Activated CD8-positive, alpha-beta T cell treated with anti-CD3 and anti-CD28 coated beads for 36 hours (primary cell): ENCODE results near the gene SYPL1. TPM values are rescaled to one million over a fixed set of nuclear protein-coding genes. Genes with fewer than 3 reads are reported as not detected.

Experiments used
- ATAC-seq: fragments of 200-7000 bp; cut with Tn5 transposase; one replicate; pipeline ENCODE4 v1.10.0; 2021; ENCODE audit warnings: mild to moderate bottlenecking, moderate library complexity
- CTCF ChIA-PET: fragments of 350-600 bp; sonication (Branson Sonifier 250); formaldehyde crosslinking; loops from one replicate; lab custom pipeline; 2021; ENCODE audit warnings: antibody characterized with exemption; lab: Charles Lee
- POLR2A ChIA-PET: fragments of 350-600 bp; sonication (Branson Sonifier 250); formaldehyde crosslinking; loops from one replicate; lab custom pipeline; 2021; ENCODE audit warnings: antibody characterized with exemption; lab: Charles Lee
- DNase-seq: peaks from one replicate; pipeline ENCODE4 v3.0.0-alpha.2; 2020
- H3K27ac Mint-ChIP-seq: one replicate; pipeline ENCODE4 v1.8.0; 2021; ENCODE audit warnings: mild to moderate bottlenecking, mixed read lengths
- H3K27me3 Mint-ChIP-seq: one replicate; pipeline ENCODE4 v1.8.0; 2021; ENCODE audit warnings: mixed read lengths
- H3K36me3 Mint-ChIP-seq: one replicate; pipeline ENCODE4 v1.8.0; 2021; ENCODE audit warnings: low read depth, mixed read lengths
- H3K4me1 Mint-ChIP-seq: one replicate; pipeline ENCODE4 v1.8.0; 2021; ENCODE audit warnings: low read depth, mixed read lengths
- H3K4me3 Mint-ChIP-seq: one replicate; pipeline ENCODE4 v1.8.0; 2021; ENCODE audit warnings: mild to moderate bottlenecking, moderate library complexity, mixed read lengths
- H3K9me3 Mint-ChIP-seq: one replicate; pipeline ENCODE4 v1.8.0; 2021; ENCODE audit warnings: mixed read lengths
- intact Hi-C: fragments of 100-400 bp; cut with micrococcal nuclease; formaldehyde crosslinking; loops from one replicate; pipeline ENCODE4 v1.10.0; 2022
- total RNA-seq, 2 experiments: library from RNA; stranded (reverse); gene quantifications; one replicate each; pipeline ENCODE4 v1.2.3, GENCODE V29; 2021
- TF ChIP-seq, protein P1 (sequence below): fragments of 200-600 bp; IDR thresholded peaks from one replicate; pipeline ENCODE4 v1.8.0; 2022; ENCODE audit warnings: antibody characterized with exemption, mild to moderate bottlenecking

SYPL1 gene
- total RNA-seq, 2 experiments from 2014 or later: 40.1 to 44.6 TPM

DNA sequence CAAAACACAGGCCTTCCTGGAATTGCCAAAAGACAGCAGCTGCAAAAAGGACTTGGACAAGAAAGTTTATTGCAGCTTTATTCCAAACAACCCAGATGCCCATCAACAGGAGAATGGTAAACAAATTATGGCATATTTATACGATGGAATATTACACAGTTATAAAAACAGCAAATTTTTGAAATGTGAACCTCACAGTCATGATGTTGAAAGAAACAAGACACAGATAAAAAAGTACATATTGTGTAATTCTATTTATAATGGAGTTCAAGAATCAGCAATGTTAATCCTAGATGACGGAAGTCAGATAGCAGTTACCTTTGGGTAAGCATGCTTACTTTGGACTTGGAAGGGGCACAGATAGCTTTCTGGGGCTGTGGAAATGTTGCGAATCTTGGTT is 44.4 kb downstream of the SYPL1 start:
- no peaks in the 10 kb centered on the region for H3K9me3 Mint-ChIP-seq
- no peaks in the 10 kb centered on the region for H3K27me3 Mint-ChIP-seq
- H3K4me1 Mint-ChIP-seq: peaks cover 49% of the 10 kb centered on the region
- ChIA-PET POLR2A (interaction anchor here (0.6 to 0.8 kb wide), 3 partner anchors 26 to 746 kb away, joined by 3 read pairs; no protein-coding TSS in a partner anchor), CTCF (interaction anchor here (1.1 to 1.7 kb wide), 3 partner anchors 10 to 86 kb away, joined by 3 to 6 read pairs (median 3); no protein-coding TSS in a partner anchor)
- TF ChIP-seq, protein P1, sequence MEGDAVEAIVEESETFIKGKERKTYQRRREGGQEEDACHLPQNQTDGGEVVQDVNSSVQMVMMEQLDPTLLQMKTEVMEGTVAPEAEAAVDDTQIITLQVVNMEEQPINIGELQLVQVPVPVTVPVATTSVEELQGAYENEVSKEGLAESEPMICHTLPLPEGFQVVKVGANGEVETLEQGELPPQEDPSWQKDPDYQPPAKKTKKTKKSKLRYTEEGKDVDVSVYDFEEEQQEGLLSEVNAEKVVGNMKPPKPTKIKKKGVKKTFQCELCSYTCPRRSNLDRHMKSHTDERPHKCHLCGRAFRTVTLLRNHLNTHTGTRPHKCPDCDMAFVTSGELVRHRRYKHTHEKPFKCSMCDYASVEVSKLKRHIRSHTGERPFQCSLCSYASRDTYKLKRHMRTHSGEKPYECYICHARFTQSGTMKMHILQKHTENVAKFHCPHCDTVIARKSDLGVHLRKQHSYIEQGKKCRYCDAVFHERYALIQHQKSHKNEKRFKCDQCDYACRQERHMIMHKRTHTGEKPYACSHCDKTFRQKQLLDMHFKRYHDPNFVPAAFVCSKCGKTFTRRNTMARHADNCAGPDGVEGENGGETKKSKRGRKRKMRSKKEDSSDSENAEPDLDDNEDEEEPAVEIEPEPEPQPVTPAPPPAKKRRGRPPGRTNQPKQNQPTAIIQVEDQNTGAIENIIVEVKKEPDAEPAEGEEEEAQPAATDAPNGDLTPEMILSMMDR: no peak
- H3K4me3 Mint-ChIP-seq: no peak overlapping the region
- no peaks in the 10 kb centered on the region for H3K36me3 Mint-ChIP-seq
- H3K27ac Mint-ChIP-seq: no peak overlapping the region
- ATAC-seq (no peak), DNase-seq (no peak)
- intact Hi-C loops: no loop called here

DNA sequence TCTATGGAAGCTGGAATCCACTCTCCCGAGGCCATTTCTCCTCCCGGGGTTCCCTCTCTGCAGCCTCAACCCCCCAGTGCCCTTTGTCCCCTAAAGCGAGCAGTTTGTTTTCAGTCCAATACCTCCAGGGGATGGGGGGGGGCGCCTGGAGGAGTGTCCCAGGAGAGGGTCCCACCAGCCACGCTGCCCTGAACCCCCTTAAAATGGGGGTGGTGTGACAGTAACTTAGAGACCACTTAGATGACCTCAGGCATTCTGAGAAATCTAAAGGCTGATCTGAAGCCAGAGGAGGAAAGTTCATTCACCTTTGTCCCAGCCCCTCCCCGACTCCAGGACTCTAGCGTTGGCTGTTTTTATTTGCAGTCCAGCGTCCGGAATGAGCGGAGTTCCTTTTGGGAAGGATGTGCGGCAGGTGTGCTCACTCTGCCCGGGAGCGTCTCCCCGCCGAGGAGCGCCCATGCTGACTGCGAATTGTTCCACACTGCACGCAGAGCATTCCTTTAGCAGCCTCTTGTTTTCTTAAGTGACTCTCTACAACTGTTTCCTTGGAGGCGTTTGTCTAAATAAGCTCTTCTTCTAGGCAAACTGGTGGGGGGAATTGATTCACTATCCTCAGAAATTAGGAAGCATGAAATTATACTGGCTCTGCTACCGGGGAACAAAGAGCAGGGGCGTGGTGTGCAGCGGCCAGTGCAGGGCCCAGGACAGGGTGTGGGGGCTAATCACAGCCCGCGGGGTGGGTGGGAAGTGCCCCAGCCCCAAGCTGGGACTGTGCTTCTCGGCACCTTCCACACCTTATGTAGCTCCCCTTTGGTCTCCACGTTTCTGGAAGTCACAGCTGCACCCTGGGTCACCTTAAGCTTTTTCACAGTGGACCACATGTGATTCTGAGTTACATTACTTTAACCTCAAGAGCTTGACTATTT is 46.3 kb downstream of the SYPL1 start:
- intact Hi-C loops: no loop called here
- Mint-ChIP-seq H3K9me3 (no peaks in the 10 kb centered on the region), H3K4me3 (no peak overlapping the region), H3K27me3 (no peaks in the 10 kb centered on the region), H3K27ac (no peak overlapping the region), H3K36me3 (no peaks in the 10 kb centered on the region), H3K4me1 (peaks cover 43% of the 10 kb centered on the region)
- POLR2A ChIA-PET: interaction anchor here (1.3 kb wide), 1 partner anchor 14 kb away, joined by 4 read pairs; no protein-coding TSS in a partner anchor
- TF ChIP-seq, protein P1: no peak
- ATAC-seq (no peak), DNase-seq (no peak)
- CTCF ChIA-PET: interaction anchor here (1.0 kb wide), 1 partner anchor 102 kb away, joined by 3 read pairs; no protein-coding TSS in a partner anchor

DNA sequence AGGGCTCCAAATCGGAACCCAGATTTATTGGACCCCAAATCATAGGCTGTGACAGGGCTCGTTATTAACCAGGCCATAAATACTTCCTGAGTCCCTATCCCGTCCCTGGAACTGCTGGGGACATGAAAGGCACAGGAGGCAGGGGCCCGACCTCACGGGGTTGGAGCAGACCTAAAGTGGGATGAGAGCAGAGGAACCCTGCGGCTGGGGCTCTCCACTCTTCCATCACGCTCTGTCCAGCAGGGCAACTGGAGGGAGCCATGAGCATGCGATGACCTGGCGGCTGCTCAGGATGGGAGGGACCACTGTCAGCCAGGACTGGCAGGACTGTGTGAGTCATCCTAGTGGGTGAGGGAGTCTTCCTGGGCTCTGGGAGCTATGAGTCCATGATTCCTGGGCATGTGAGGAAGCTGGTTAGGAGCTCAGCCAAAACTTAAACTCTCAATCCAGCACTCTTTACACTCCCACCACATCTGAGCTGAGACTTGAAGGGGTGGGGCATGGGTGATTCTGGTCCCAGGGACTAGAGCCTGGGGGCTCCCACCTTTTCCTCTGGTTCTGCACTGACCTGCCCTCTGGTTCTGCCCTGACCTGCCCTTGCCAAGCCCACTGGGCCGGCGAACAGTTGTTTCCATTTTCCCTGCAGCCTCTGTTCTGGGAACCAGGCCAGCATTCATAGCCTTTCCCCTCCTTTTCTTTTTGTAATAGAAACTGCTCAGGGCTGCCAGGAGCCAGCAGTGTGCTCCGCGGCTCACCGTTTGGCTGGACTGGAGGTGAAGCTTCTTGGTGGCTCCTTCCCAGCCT is 47.1 kb downstream of the SYPL1 start:
- no peak for DNase-seq
- TF ChIP-seq, protein P1: no peak
- Mint-ChIP-seq H3K4me3 (no peak overlapping the region), H3K36me3 (no peaks in the 10 kb centered on the region), H3K27ac (no peak overlapping the region), H3K9me3 (no peaks in the 10 kb centered on the region), H3K27me3 (no peaks in the 10 kb centered on the region), H3K4me1 (peaks cover 38% of the 10 kb centered on the region)
- intact Hi-C loops: no loop called here
- POLR2A ChIA-PET: interaction anchor here (1.3 kb wide), 1 partner anchor 15 kb away, joined by 4 read pairs; no protein-coding TSS in a partner anchor
- CTCF ChIA-PET: no interaction called here
- ATAC-seq: no peak

DNA sequence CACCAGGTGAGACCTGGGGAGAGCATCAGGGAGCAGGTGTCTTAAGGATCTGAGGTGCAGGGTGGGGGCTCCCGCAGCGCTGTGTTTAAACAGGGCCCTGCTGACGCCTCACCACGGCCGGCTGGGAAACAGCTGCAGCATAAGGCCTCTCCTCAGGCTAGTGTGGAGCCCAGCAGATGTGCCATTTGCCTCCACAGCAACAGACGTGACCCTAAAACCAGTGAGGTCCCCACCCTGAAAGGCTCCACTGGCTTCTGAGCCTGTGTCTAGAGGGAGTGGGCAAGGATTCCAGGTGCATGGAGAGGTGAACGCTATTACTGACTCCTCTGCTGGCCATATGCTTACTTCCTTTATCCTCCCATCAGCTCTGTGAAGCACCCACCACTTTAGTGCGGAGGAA is 47.8 kb downstream of the SYPL1 start:
- CTCF ChIA-PET: no interaction called here
- H3K36me3 Mint-ChIP-seq: no peaks in the 10 kb centered on the region
- H3K27ac Mint-ChIP-seq: peak overlapping the region; percentile 10
- TF ChIP-seq, protein P1: no peak
- peaks cover 37% of the 10 kb centered on the region for H3K4me1 Mint-ChIP-seq
- no peak overlapping the region for H3K4me3 Mint-ChIP-seq
- DNase-seq: no peak
- POLR2A ChIA-PET: interaction anchor here (1.5 kb wide), 1 partner anchor 61 kb away, joined by 3 read pairs; no protein-coding TSS in a partner anchor
- intact Hi-C loops: no loop called here
- H3K27me3 Mint-ChIP-seq: no peaks in the 10 kb centered on the region
- ATAC-seq: no peak
- no peaks in the 10 kb centered on the region for H3K9me3 Mint-ChIP-seq
